HUES6 (cell line): Measurements from ENCODE around the gene NUDT14.

Source experiments
- H3K27ac ChIP-seq: 2 replicates; pipeline ENCODE4 v1.7.0; 2013; ENCODE audit warnings: low read depth, mild to moderate bottlenecking, low read length, inconsistent platforms
- H3K27me3 ChIP-seq: 2 replicates; pipeline ENCODE4 v1.6.1; 2013; ENCODE audit warnings: low read length; ENCODE audit not compliant: control insufficient read depth, insufficient read depth
- H3K36me3 ChIP-seq: 2 replicates; pipeline ENCODE4 v1.6.1; 2013; ENCODE audit warnings: low read length; ENCODE audit not compliant: control insufficient read depth, insufficient read depth
- H3K4me1 ChIP-seq: 2 replicates; pipeline ENCODE4 v1.6.1; 2013; ENCODE audit warnings: low read length; ENCODE audit not compliant: control insufficient read depth, insufficient read depth
- H3K4me3 ChIP-seq: 2 replicates; pipeline ENCODE4 v1.5.1; 2013; ENCODE audit warnings: low read depth, low read length
- H3K9ac ChIP-seq: one replicate; pipeline ENCODE4 v1.6.1; 2013; ENCODE audit warnings: mild to moderate bottlenecking, low read length
- H3K9me3 ChIP-seq: 2 replicates; pipeline ENCODE4 v1.6.1; 2013; ENCODE audit warnings: low read depth, low read length; ENCODE audit not compliant: control insufficient read depth, insufficient read depth

Gene NUDT14

GRCh38 chr14:105220699-105221597, 39.8 kb upstream of the NUDT14 start:
- Histone ChIP-seq H3K36me3 (peaks cover 42% of the 10 kb centered on the region), H3K9me3 (no peaks in the 10 kb centered on the region), H3K9ac (no peak overlapping the region), H3K27me3 (no peaks in the 10 kb centered on the region), H3K4me3 (no peak overlapping the region), H3K27ac (no peak overlapping the region), H3K4me1 (no peaks in the 10 kb centered on the region)

GRCh38 chr14:105219753-105220152, 38.6 kb upstream of the NUDT14 start:
- Histone ChIP-seq H3K36me3 (peaks cover 41% of the 10 kb centered on the region), H3K27me3 (no peaks in the 10 kb centered on the region), H3K27ac (no peak overlapping the region), H3K9ac (no peak overlapping the region), H3K4me1 (no peaks in the 10 kb centered on the region), H3K9me3 (no peaks in the 10 kb centered on the region), H3K4me3 (no peak overlapping the region)

GRCh38 chr14:105219043-105219612, 38.0 kb upstream of the NUDT14 start:
- peaks cover 41% of the 10 kb centered on the region for H3K36me3 ChIP-seq
- H3K9ac ChIP-seq, result no peak overlapping the region
- no peak overlapping the region for H3K27ac ChIP-seq

GRCh38 chr14:105218611-105219010, 37.5 kb upstream of the NUDT14 start:
- H3K4me3 ChIP-seq, result no peak overlapping the region
- H3K9ac ChIP-seq, result no peak overlapping the region
- no peaks in the 10 kb centered on the region for H3K27me3 ChIP-seq
- no peaks in the 10 kb centered on the region for H3K9me3 ChIP-seq
- H3K4me1 ChIP-seq, result no peaks in the 10 kb centered on the region
- peaks cover 41% of the 10 kb centered on the region for H3K36me3 ChIP-seq
- no peak overlapping the region for H3K27ac ChIP-seq

More at GRCh38 chr14:105219043-105219612, 38.0 kb upstream of the NUDT14 start:
- no peaks in the 10 kb centered on the region for H3K27me3 ChIP-seq
- H3K4me1 ChIP-seq, result no peaks in the 10 kb centered on the region
- no peaks in the 10 kb centered on the region for H3K9me3 ChIP-seq
- H3K4me3 ChIP-seq, result no peak overlapping the region

- H3K4me3 ChIP-seq, result no peak overlapping the region
- H3K27ac ChIP-seq, result no peak overlapping the region
- peaks cover 38% of the 10 kb centered on the region for H3K36me3 ChIP-seq
- H3K4me1 ChIP-seq, result no peaks in the 10 kb centered on the region
- no peaks in the 10 kb centered on the region for H3K27me3 ChIP-seq
- no peak overlapping the region for H3K9ac ChIP-seq
- no peaks in the 10 kb centered on the region for H3K9me3 ChIP-seq
These were observed 36.7 kb upstream of the NUDT14 start for GRCh38 chr14:105217774-105218173.

- H3K36me3 ChIP-seq, result peaks cover 34% of the 10 kb centered on the region
- H3K4me1 ChIP-seq, result no peaks in the 10 kb centered on the region
- no peak overlapping the region for H3K27ac ChIP-seq
- H3K9me3 ChIP-seq, result no peaks in the 10 kb centered on the region
- H3K4me3 ChIP-seq, result no peak overlapping the region
- no peaks in the 10 kb centered on the region for H3K27me3 ChIP-seq
- H3K9ac ChIP-seq, result no peak overlapping the region
These were observed 35.6 kb upstream of the NUDT14 start for GRCh38 chr14:105216490-105217247.

GRCh38 chr14:105215602-105216001, 34.5 kb upstream of the NUDT14 start:
- Histone ChIP-seq H3K36me3 (peaks cover 32% of the 10 kb centered on the region), H3K9ac (no peak overlapping the region), H3K27ac (no peak overlapping the region), H3K4me3 (no peak overlapping the region), H3K9me3 (no peaks in the 10 kb centered on the region), H3K4me1 (no peaks in the 10 kb centered on the region), H3K27me3 (no peaks in the 10 kb centered on the region)

GRCh38 chr14:105214324-105214915, 33.3 kb upstream of the NUDT14 start:
- no peaks in the 10 kb centered on the region for H3K9me3 ChIP-seq
- no peak overlapping the region for H3K27ac ChIP-seq
- H3K9ac ChIP-seq, result no peak overlapping the region
- no peaks in the 10 kb centered on the region for H3K4me1 ChIP-seq
- no peaks in the 10 kb centered on the region for H3K27me3 ChIP-seq
- no peak overlapping the region for H3K4me3 ChIP-seq
- H3K36me3 ChIP-seq, result peaks cover 29% of the 10 kb centered on the region; the same call in 1 of the 2 replicates

GRCh38 chr14:105213361-105213760, 32.2 kb upstream of the NUDT14 start:
- H3K27ac ChIP-seq, result no peak overlapping the region
- H3K4me3 ChIP-seq, result no peak overlapping the region
- no peak overlapping the region for H3K9ac ChIP-seq
- no peaks in the 10 kb centered on the region for H3K27me3 ChIP-seq
- no peaks in the 10 kb centered on the region for H3K9me3 ChIP-seq
- no peaks in the 10 kb centered on the region for H3K4me1 ChIP-seq
- H3K36me3 ChIP-seq, result peaks cover 22% of the 10 kb centered on the region; the same call in 1 of the 2 replicates

GRCh38 chr14:105212541-105213300, 31.6 kb upstream of the NUDT14 start:
- peaks cover 16% of the 10 kb centered on the region; the same call in 1 of the 2 replicates for H3K36me3 ChIP-seq
- H3K4me1 ChIP-seq, result no peaks in the 10 kb centered on the region

More at GRCh38 chr14:105212541-105213300, 31.6 kb upstream of the NUDT14 start:
- no peaks in the 10 kb centered on the region for H3K9me3 ChIP-seq
- H3K27me3 ChIP-seq, result no peaks in the 10 kb centered on the region
- no peak overlapping the region for H3K9ac ChIP-seq
- H3K27ac ChIP-seq, result no peak overlapping the region
- H3K4me3 ChIP-seq, result no peak overlapping the region
